HG02571 (cell line): ENCODE measurements around the gene LSM14B.
A peak's percentile ranks its signal among the peaks of the same experiment; 100 is the strongest.
"Not testable (repeated sequence)": the region's sequence is repeated elsewhere in the genome, so short reads cannot be mapped to it uniquely, and the experiment has no call there.

Experiments used
- ATAC-seq: cut with Tn5 transposase; IDR thresholded peaks from one replicate; pipeline ENCODE4 v1.9.1; 2021; ENCODE audit warnings: mild to moderate bottlenecking, moderate library complexity; ENCODE audit not compliant: unreplicated experiment

LSM14B gene

GRCh38 chr20:62143957-62144825, 21.9 kb downstream of the LSM14B start:
- ATAC-seq: peak; percentile 21

- ATAC-seq: no peak
Measured at GRCh38 chr20:62145688-62146018, 23.4 kb downstream of the LSM14B start.

GRCh38 chr20:62146019-62146755, 23.9 kb downstream of the LSM14B start:
- ATAC-seq: no peak

- no peak for ATAC-seq
Measured at GRCh38 chr20:62147125-62147524, 24.9 kb downstream of the LSM14B start.

GRCh38 chr20:62147528-62147927, 25.3 kb downstream of the LSM14B start:
- ATAC-seq: no peak

GRCh38 chr20:62148383-62148782, 26.1 kb downstream of the LSM14B start:
- ATAC-seq: not testable (repeated sequence)

GRCh38 chr20:62148908-62149314, 26.6 kb downstream of the LSM14B start:
- ATAC-seq: no peak

GRCh38 chr20:62149532-62150309, 27.4 kb downstream of the LSM14B start:
- ATAC-seq: no peak

GRCh38 chr20:62150310-62150575, 28.0 kb downstream of the LSM14B start:
- ATAC-seq: no peak

- ATAC-seq: no peak
Measured at GRCh38 chr20:62151225-62151624, 28.9 kb downstream of the LSM14B start.

- ATAC-seq: no peak
Measured at GRCh38 chr20:62151835-62152364, 29.6 kb downstream of the LSM14B start.

- ATAC-seq: no peak
Measured at GRCh38 chr20:62155428-62156253, 33.4 kb downstream of the LSM14B start.

- no peak for ATAC-seq
Measured at GRCh38 chr20:62156254-62156556, 33.9 kb downstream of the LSM14B start.

GRCh38 chr20:62156592-62157386, 34.5 kb downstream of the LSM14B start:
- no peak for ATAC-seq

GRCh38 chr20:62157387-62158087, 35.3 kb downstream of the LSM14B start:
- ATAC-seq: no peak

GRCh38 chr20:62158088-62158400, 35.8 kb downstream of the LSM14B start:
- ATAC-seq: no peak

- ATAC-seq: no peak
Measured at GRCh38 chr20:62158541-62158940, 36.3 kb downstream of the LSM14B start.

GRCh38 chr20:62159052-62159451, 36.8 kb downstream of the LSM14B start:
- ATAC-seq: no peak

- ATAC-seq: no peak
Measured at GRCh38 chr20:62159839-62160238, 37.6 kb downstream of the LSM14B start.

GRCh38 chr20:62160253-62160652, 38.0 kb downstream of the LSM14B start:
- no peak for ATAC-seq
